Measurements from ENCODE around the gene DYNC2H1. TPM values are rescaled to one million over a fixed set of nuclear protein-coding genes. Genes with fewer than 3 reads are reported as not detected.
"Not testable (repeated sequence)": the region's sequence is repeated elsewhere in the genome, so short reads cannot be mapped to it uniquely, and the experiment has no call there.

The DYNC2H1 gene
- total RNA-seq, 6 experiments from 2014 or later: 10.9 to 14.0 (median 12.3) TPM

GRCh38 chr11:103125462-103125861 is 16.2 kb downstream of the DYNC2H1 start:
- no peaks in the 10 kb centered on the region for H3K9me3 Mint-ChIP-seq
- no peak overlapping the region for H3K27ac Mint-ChIP-seq
- no peaks in the 10 kb centered on the region for H3K27me3 Mint-ChIP-seq (ENCODE audit: insufficient read depth)
- TF ChIP-seq CTCF (IDR thresholded peaks at IDR 0.05): no peak
- no peak for DNase-seq
- no peaks in the 10 kb centered on the region for H3K4me1 Mint-ChIP-seq (ENCODE audit: low read depth)
- H3K4me3 Mint-ChIP-seq: no peak overlapping the region
- peaks cover 20% of the 10 kb centered on the region for H3K36me3 Mint-ChIP-seq (ENCODE audit: low read depth)

GRCh38 chr11:103141986-103142385 is 32.8 kb downstream of the DYNC2H1 start:
- H3K4me3 Mint-ChIP-seq; H3K4me1 Mint-ChIP-seq (ENCODE audit: low read depth); H3K27me3 Mint-ChIP-seq (ENCODE audit: insufficient read depth); DNase-seq; H3K9me3 Mint-ChIP-seq; H3K27ac Mint-ChIP-seq: not testable (repeated sequence)
- H3K36me3 Mint-ChIP-seq (ENCODE audit: low read depth): peaks cover 29% of the 10 kb centered on the region

- H3K9me3 Mint-ChIP-seq: no peaks in the 10 kb centered on the region
- H3K36me3 Mint-ChIP-seq (ENCODE audit: low read depth): 0 out of 2 replicates have a peak, but pooled peaks cover 4% of the 10 kb centered on the region
- H3K27ac Mint-ChIP-seq: no peak overlapping the region
- no peaks in the 10 kb centered on the region for H3K4me1 Mint-ChIP-seq (ENCODE audit: low read depth)
- no peak for DNase-seq
- no peak overlapping the region for H3K4me3 Mint-ChIP-seq
- H3K27me3 Mint-ChIP-seq (ENCODE audit: insufficient read depth): no peaks in the 10 kb centered on the region
- TF ChIP-seq CTCF (IDR thresholded peaks at IDR 0.05): no peak
Observed at GRCh38 chr11:103147627-103148026, 38.4 kb downstream of the DYNC2H1 start.

GRCh38 chr11:103157542-103157941 is 48.3 kb downstream of the DYNC2H1 start:
- Mint-ChIP-seq H3K4me1 (ENCODE audit: low read depth) (no peaks in the 10 kb centered on the region), H3K9me3 (no peaks in the 10 kb centered on the region), H3K27me3 (ENCODE audit: insufficient read depth) (no peaks in the 10 kb centered on the region), H3K27ac (no peak overlapping the region), H3K36me3 (ENCODE audit: low read depth) (peaks cover 7% of the 10 kb centered on the region), H3K4me3 (no peak overlapping the region)
- TF ChIP-seq CTCF (IDR thresholded peaks at IDR 0.05): no peak
- no peak for DNase-seq

GRCh38 chr11:103164093-103164796 is 55.0 kb downstream of the DYNC2H1 start:
- no peaks in the 10 kb centered on the region for H3K9me3 Mint-ChIP-seq
- H3K27me3 Mint-ChIP-seq (ENCODE audit: insufficient read depth): no peaks in the 10 kb centered on the region
- H3K36me3 Mint-ChIP-seq (ENCODE audit: low read depth): peaks cover 11% of the 10 kb centered on the region; the same call in 1 of the 2 replicates
- H3K27ac Mint-ChIP-seq: no peak overlapping the region
- H3K4me3 Mint-ChIP-seq: no peak overlapping the region
- no peak for DNase-seq
- no peaks in the 10 kb centered on the region for H3K4me1 Mint-ChIP-seq (ENCODE audit: low read depth)
- no peak for TF ChIP-seq CTCF (IDR thresholded peaks at IDR 0.05)

GRCh38 chr11:103167166-103167565 is 57.9 kb downstream of the DYNC2H1 start:
- H3K36me3 Mint-ChIP-seq (ENCODE audit: low read depth): peaks cover 11% of the 10 kb centered on the region; the same call in 1 of the 2 replicates
- H3K4me1 Mint-ChIP-seq (ENCODE audit: low read depth): no peaks in the 10 kb centered on the region
- no peak for TF ChIP-seq CTCF (IDR thresholded peaks at IDR 0.05)
- no peaks in the 10 kb centered on the region for H3K27me3 Mint-ChIP-seq (ENCODE audit: insufficient read depth)
- H3K9me3 Mint-ChIP-seq: no peaks in the 10 kb centered on the region
- no peak overlapping the region for H3K4me3 Mint-ChIP-seq
- H3K27ac Mint-ChIP-seq: no peak overlapping the region
- no peak for DNase-seq

All from HFFc6 (cell line).